Small intestine (tissue), 7 donors: ENCODE measurements around the gene BABAM2. TPM values are rescaled to one million over a fixed set of nuclear protein-coding genes. Genes with fewer than 3 reads are reported as not detected.

Source experiments
- DNase-seq, 2 donors: peaks; one replicate each; pipeline versions ENCODE4 v3.0.0 to v3.0.0-alpha.2; 2013
- FAIRE-seq: peaks from 2 replicates; lab custom pipeline; 2012; peaks lifted over from hg19 to GRCh38; lab: Jason Lieb, UNC
- H3K27ac ChIP-seq, 3 donors: one replicate each; pipeline ENCODE4 v1.5.1; 2013; ENCODE audit warnings: low read length in 2 of 3, mild to moderate bottlenecking in 2 of 3, control low read depth in 1 of 3, inconsistent platforms in 1 of 3, low read depth in 1 of 3, moderate library complexity in 1 of 3
- H3K27me3 ChIP-seq, 3 donors: one replicate each; pipeline ENCODE4 v1.6.1; 2013; ENCODE audit warnings: low read length in 3 of 3, inconsistent platforms in 1 of 3; ENCODE audit not compliant: control insufficient read depth in 3 of 3, insufficient read depth in 3 of 3
- H3K36me3 ChIP-seq, 3 donors: one replicate each; pipeline ENCODE4 v1.6.1; 2013; ENCODE audit warnings: low read length in 3 of 3, inconsistent platforms in 1 of 3, low read depth in 1 of 3, mild to moderate bottlenecking in 1 of 3, moderate library complexity in 1 of 3; ENCODE audit not compliant: control insufficient read depth in 3 of 3, insufficient read depth in 2 of 3
- H3K4me1 ChIP-seq, 3 donors: one replicate each; pipeline ENCODE4 v1.6.1; 2013; ENCODE audit warnings: low read length in 2 of 3, inconsistent platforms in 1 of 3, low read depth in 1 of 3, mild to moderate bottlenecking in 1 of 3, moderate library complexity in 1 of 3; ENCODE audit not compliant: control insufficient read depth in 3 of 3, insufficient read depth in 2 of 3
- H3K4me3 ChIP-seq, 3 donors: one replicate each; pipeline ENCODE4 v1.5.1; 2013; ENCODE audit warnings: low read length in 3 of 3, control low read depth in 1 of 3, inconsistent platforms in 1 of 3, low read depth in 1 of 3, mild to moderate bottlenecking in 1 of 3, moderate library complexity in 1 of 3
- H3K9me3 ChIP-seq, 2 donors: one replicate each; pipeline ENCODE4 v1.6.1; 2013; ENCODE audit warnings: low read depth in 1 of 2, low read length in 1 of 2; ENCODE audit not compliant: control insufficient read depth in 2 of 2, insufficient read depth in 1 of 2
- WGBS, 3 donors: extraction: QIAGEN DNeasy Blood & Tissue Kit; methylation state at CpG; one replicate each; pipeline ENCODE4 v1.1.7; 2013; 5-methylcytosine and 5-hydroxymethylcytosine counted together
- polyA plus RNA-seq, 4 donors: library from polyadenylated mRNA; stranded (reverse) in 3 of 4; unstranded in 1 of 4; fragments of 200-250 nt in 3 of 4; fragments of 120-200 nt in 1 of 4; gene quantifications; one replicate each; pipeline versions ENCODE4 v1.2.1 to v1.2.3, GENCODE V29; 2013
- donor health status: healthy with polysubstance abuse.
- donor health status: control.
- donor health status: control.
- donor health status: Bipolar disorder and iron deficiency.
- donor health status: healthy.

The BABAM2 gene
- polyA plus RNA-seq, 4 donors: 19.5 to 38.6 (median 21.5) TPM

GRCh38 chr2:28166956-28167355 is 276.4 kb downstream of the BABAM2 start:
- Histone ChIP-seq H3K9me3 (peaks cover 0 to 3% of the 10 kb centered on the region in 2 donors), H3K36me3 (peaks cover 0 to 2% (median 0%) of the 10 kb centered on the region in 3 donors), H3K4me3 (no peak overlapping the region), H3K27ac (no peak overlapping the region), H3K4me1 (peaks cover 0 to 19% (median 0%) of the 10 kb centered on the region in 3 donors), H3K27me3 (no peaks in the 10 kb centered on the region)
- WGBS, 3 donors: 88 to 93% (median 91%) methylated on average over 2 of the region's 2 CpGs
- DNase-seq (no peak), FAIRE-seq (no peak)

- Histone ChIP-seq H3K27me3 (no peaks in the 10 kb centered on the region), H3K4me1 (peaks cover 0 to 25% (median 2%) of the 10 kb centered on the region in 3 donors), H3K4me3 (no peak overlapping the region), H3K36me3 (peaks cover 0 to 2% (median 0%) of the 10 kb centered on the region in 3 donors), H3K9me3 (peaks cover 0 to 3% of the 10 kb centered on the region in 2 donors), H3K27ac (no peak overlapping the region)
- FAIRE-seq (no peak), DNase-seq (no peak)
- 83 to 88% (median 88%) methylated on average over 5 of the region's 5 CpGs for WGBS, 3 donors
Measured at GRCh38 chr2:28168376-28168775, 277.8 kb downstream of the BABAM2 start.

- no peaks in the 10 kb centered on the region for H3K27me3 ChIP-seq
- DNase-seq (peak in 1 of 2 donors; percentile 45), FAIRE-seq (no peak)
- H3K9me3 ChIP-seq: peaks cover 0 to 3% of the 10 kb centered on the region in 2 donors
- no peak overlapping the region for H3K27ac ChIP-seq
- peaks cover 0 to 16% (median 3%) of the 10 kb centered on the region in 3 donors for H3K4me1 ChIP-seq
- WGBS, 3 donors: 40 to 65% (median 52%) methylated on average over 3 of the region's 3 CpGs
- H3K4me3 ChIP-seq: no peak overlapping the region
- H3K36me3 ChIP-seq: peaks cover 0 to 2% (median 0%) of the 10 kb centered on the region in 3 donors
Measured at GRCh38 chr2:28169492-28169891, 279.0 kb downstream of the BABAM2 start.

- H3K27me3 ChIP-seq: no peaks in the 10 kb centered on the region
- no peak overlapping the region for H3K4me3 ChIP-seq
- peaks cover 0 to 15% of the 10 kb centered on the region in 2 donors for H3K9me3 ChIP-seq
- 76 to 88% (median 80%) methylated on average over 9 of the region's 9 CpGs for WGBS, 3 donors
- no peak for FAIRE-seq
- DNase-seq: peak; percentile 38 to 78
- peaks cover 0 to 14% (median 3%) of the 10 kb centered on the region in 3 donors for H3K4me1 ChIP-seq
- H3K27ac ChIP-seq: peak overlapping the region in 1 of 3 donors; percentile 51
- H3K36me3 ChIP-seq: peaks cover 0 to 8% (median 0%) of the 10 kb centered on the region in 3 donors
Measured at GRCh38 chr2:28172114-28172898, 281.8 kb downstream of the BABAM2 start.

- no peak for FAIRE-seq
Measured at GRCh38 chr2:28173377-28173776, 282.8 kb downstream of the BABAM2 start.

GRCh38 chr2:28174211-28174610 is 283.7 kb downstream of the BABAM2 start:
- Histone ChIP-seq H3K27me3 (no peaks in the 10 kb centered on the region), H3K4me1 (peaks cover 0 to 14% (median 3%) of the 10 kb centered on the region in 3 donors), H3K4me3 (no peak overlapping the region), H3K36me3 (peaks cover 0 to 8% (median 0%) of the 10 kb centered on the region in 3 donors), H3K9me3 (peaks cover 0 to 15% of the 10 kb centered on the region in 2 donors), H3K27ac (no peak overlapping the region)
- DNase-seq (no peak), FAIRE-seq (no peak)
- 88 to 97% (median 96%) methylated on average over 4 of the region's 4 CpGs for WGBS, 3 donors

More at GRCh38 chr2:28173377-28173776, 282.8 kb downstream of the BABAM2 start:
- WGBS, 3 donors: 55 to 66% (median 63%) methylated on average over 8 of the region's 8 CpGs
- peaks cover 0 to 14% (median 3%) of the 10 kb centered on the region in 3 donors for H3K4me1 ChIP-seq
- H3K9me3 ChIP-seq: peaks cover 0 to 15% of the 10 kb centered on the region in 2 donors
- peak in 1 of 2 donors; percentile 11 for DNase-seq
- no peak overlapping the region for H3K27ac ChIP-seq
- H3K27me3 ChIP-seq: no peaks in the 10 kb centered on the region
- peaks cover 0 to 8% (median 0%) of the 10 kb centered on the region in 3 donors for H3K36me3 ChIP-seq
- no peak overlapping the region for H3K4me3 ChIP-seq

- 67 to 80% (median 74%) methylated on average over 3 of the region's 3 CpGs for WGBS, 3 donors
Measured at GRCh38 chr2:28175028-28175427, 284.5 kb downstream of the BABAM2 start.

GRCh38 chr2:28178946-28179345 is 288.4 kb downstream of the BABAM2 start:
- FAIRE-seq (no peak), DNase-seq (no peak)
- WGBS, 3 donors: 95 to 100% (median 96%) methylated on average over 1 of the region's 1 CpG
- no peak overlapping the region for H3K4me3 ChIP-seq
- H3K36me3 ChIP-seq: peaks cover 0 to 6% (median 0%) of the 10 kb centered on the region in 3 donors
- H3K4me1 ChIP-seq: peaks cover 0 to 5% (median 0%) of the 10 kb centered on the region in 3 donors
- no peak overlapping the region for H3K27ac ChIP-seq
- H3K27me3 ChIP-seq: no peaks in the 10 kb centered on the region
- peaks cover 0 to 12% of the 10 kb centered on the region in 2 donors for H3K9me3 ChIP-seq

More at GRCh38 chr2:28175028-28175427, 284.5 kb downstream of the BABAM2 start:
- peaks cover 0 to 6% (median 0%) of the 10 kb centered on the region in 3 donors for H3K36me3 ChIP-seq
- H3K4me1 ChIP-seq: peaks cover 0 to 14% (median 3%) of the 10 kb centered on the region in 3 donors
- FAIRE-seq (no peak), DNase-seq (peak in 1 of 2 donors; percentile 25)
- H3K27me3 ChIP-seq: no peaks in the 10 kb centered on the region
- no peak overlapping the region for H3K4me3 ChIP-seq
- H3K27ac ChIP-seq: no peak overlapping the region
- H3K9me3 ChIP-seq: peaks cover 0 to 12% of the 10 kb centered on the region in 2 donors
